GM18520 (cell line): ENCODE data around the gene XRN2.
"Not testable (repeated sequence)": the region's sequence is repeated elsewhere in the genome, so short reads cannot be mapped to it uniquely, and the experiment has no call there.

Experiments
- ATAC-seq: cut with Tn5 transposase; IDR thresholded peaks from one replicate; pipeline ENCODE4 v1.9.1; 2021; ENCODE audit not compliant: unreplicated experiment

XRN2 gene

GRCh38 chr20:21413996-21414395, 110.9 kb downstream of the XRN2 start:
- ATAC-seq = not testable (repeated sequence)

- not testable (repeated sequence) for ATAC-seq
Observed at GRCh38 chr20:21419147-21419546, 116.0 kb downstream of the XRN2 start.

- ATAC-seq = no peak
Observed at GRCh38 chr20:21421601-21422236, 118.6 kb downstream of the XRN2 start.

- ATAC-seq = not testable (repeated sequence)
Observed at GRCh38 chr20:21423712-21424111, 120.6 kb downstream of the XRN2 start.

GRCh38 chr20:21424846-21425245, 121.7 kb downstream of the XRN2 start:
- ATAC-seq = no peak

GRCh38 chr20:21430020-21430419, 126.9 kb downstream of the XRN2 start:
- ATAC-seq = no peak

GRCh38 chr20:21432911-21433310, 129.8 kb downstream of the XRN2 start:
- ATAC-seq = no peak

- no peak for ATAC-seq
Observed at GRCh38 chr20:21433329-21433890, 130.3 kb downstream of the XRN2 start.

- no peak for ATAC-seq
Observed at GRCh38 chr20:21435576-21435975, 132.4 kb downstream of the XRN2 start.

- no peak for ATAC-seq
Observed at GRCh38 chr20:21436205-21436604, 133.1 kb downstream of the XRN2 start.

GRCh38 chr20:21437248-21437647, 134.1 kb downstream of the XRN2 start:
- ATAC-seq = no peak

GRCh38 chr20:21437816-21438215, 134.7 kb downstream of the XRN2 start:
- no peak for ATAC-seq
